Type B pancreatic cell (in vitro differentiated cells): ENCODE results near the gene PLD4. TPM values are rescaled to one million over a fixed set of nuclear protein-coding genes. Genes with fewer than 3 reads are reported as not detected.

Source experiments
- DNase-seq: peaks from one replicate; pipeline ENCODE4 v3.0.0; 2021; ENCODE audit warnings: mixed read lengths; ENCODE audit not compliant: unreplicated experiment; ENCODE audit errors: extremely low spot score
- H3K27ac Mint-ChIP-seq: 2 replicates; pipeline ENCODE4 v1.8.0; 2021; ENCODE audit warnings: mild to moderate bottlenecking, mixed read lengths
- H3K27me3 Mint-ChIP-seq: 2 replicates; pipeline ENCODE4 v1.8.0; 2021; ENCODE audit warnings: mixed read lengths
- H3K36me3 Mint-ChIP-seq: 2 replicates; pipeline ENCODE4 v1.8.0; 2021; ENCODE audit warnings: mixed read lengths
- H3K4me1 Mint-ChIP-seq: one replicate; pipeline ENCODE4 v1.8.0; 2021; ENCODE audit warnings: mixed read lengths; ENCODE audit not compliant: unreplicated experiment
- H3K4me3 Mint-ChIP-seq: 2 replicates; pipeline ENCODE4 v1.8.0; 2021; ENCODE audit warnings: mild to moderate bottlenecking, mixed read lengths
- H3K9me3 Mint-ChIP-seq: 2 replicates; pipeline ENCODE4 v1.8.0; 2021; ENCODE audit warnings: mixed read lengths
- total RNA-seq: library from RNA; stranded (reverse); gene quantifications from 2 replicates; pipeline ENCODE4 v1.2.1, GENCODE V29; 2021; ENCODE audit warnings: low replicate concordance
- TF ChIP-seq, protein P1 (sequence below): fragments of 200-600 bp; sonication (generic); conservative IDR thresholded peaks from 2 replicates; pipeline ENCODE4 v1.5.0; 2021; ENCODE audit warnings: antibody characterized with exemption, mild to moderate bottlenecking

Gene PLD4
- total RNA-seq, 1 donor from 2014 or later: 0.17 TPM

- no peak overlapping the region for H3K4me3 Mint-ChIP-seq
- TF ChIP-seq, protein P1, sequence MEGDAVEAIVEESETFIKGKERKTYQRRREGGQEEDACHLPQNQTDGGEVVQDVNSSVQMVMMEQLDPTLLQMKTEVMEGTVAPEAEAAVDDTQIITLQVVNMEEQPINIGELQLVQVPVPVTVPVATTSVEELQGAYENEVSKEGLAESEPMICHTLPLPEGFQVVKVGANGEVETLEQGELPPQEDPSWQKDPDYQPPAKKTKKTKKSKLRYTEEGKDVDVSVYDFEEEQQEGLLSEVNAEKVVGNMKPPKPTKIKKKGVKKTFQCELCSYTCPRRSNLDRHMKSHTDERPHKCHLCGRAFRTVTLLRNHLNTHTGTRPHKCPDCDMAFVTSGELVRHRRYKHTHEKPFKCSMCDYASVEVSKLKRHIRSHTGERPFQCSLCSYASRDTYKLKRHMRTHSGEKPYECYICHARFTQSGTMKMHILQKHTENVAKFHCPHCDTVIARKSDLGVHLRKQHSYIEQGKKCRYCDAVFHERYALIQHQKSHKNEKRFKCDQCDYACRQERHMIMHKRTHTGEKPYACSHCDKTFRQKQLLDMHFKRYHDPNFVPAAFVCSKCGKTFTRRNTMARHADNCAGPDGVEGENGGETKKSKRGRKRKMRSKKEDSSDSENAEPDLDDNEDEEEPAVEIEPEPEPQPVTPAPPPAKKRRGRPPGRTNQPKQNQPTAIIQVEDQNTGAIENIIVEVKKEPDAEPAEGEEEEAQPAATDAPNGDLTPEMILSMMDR: no peak
- no peaks in the 10 kb centered on the region for H3K9me3 Mint-ChIP-seq
- no peaks in the 10 kb centered on the region for H3K36me3 Mint-ChIP-seq
- H3K27me3 Mint-ChIP-seq: peaks cover 17% of the 10 kb centered on the region
- DNase-seq: no peak
- H3K27ac Mint-ChIP-seq: no peak overlapping the region
- H3K4me1 Mint-ChIP-seq: no peaks in the 10 kb centered on the region
Observed at GRCh38 chr14:104953097-104953496, 28.4 kb downstream of the PLD4 start.

GRCh38 chr14:104953896-104954656 lies 29.4 kb downstream of the PLD4 start:
- no peak overlapping the region for H3K27ac Mint-ChIP-seq
- peaks cover 22% of the 10 kb centered on the region for H3K27me3 Mint-ChIP-seq
- no peak overlapping the region for H3K4me3 Mint-ChIP-seq
- DNase-seq: no peak
- TF ChIP-seq, protein P1: no peak
- H3K4me1 Mint-ChIP-seq: no peaks in the 10 kb centered on the region
- no peaks in the 10 kb centered on the region for H3K36me3 Mint-ChIP-seq
- H3K9me3 Mint-ChIP-seq: no peaks in the 10 kb centered on the region

DNA sequence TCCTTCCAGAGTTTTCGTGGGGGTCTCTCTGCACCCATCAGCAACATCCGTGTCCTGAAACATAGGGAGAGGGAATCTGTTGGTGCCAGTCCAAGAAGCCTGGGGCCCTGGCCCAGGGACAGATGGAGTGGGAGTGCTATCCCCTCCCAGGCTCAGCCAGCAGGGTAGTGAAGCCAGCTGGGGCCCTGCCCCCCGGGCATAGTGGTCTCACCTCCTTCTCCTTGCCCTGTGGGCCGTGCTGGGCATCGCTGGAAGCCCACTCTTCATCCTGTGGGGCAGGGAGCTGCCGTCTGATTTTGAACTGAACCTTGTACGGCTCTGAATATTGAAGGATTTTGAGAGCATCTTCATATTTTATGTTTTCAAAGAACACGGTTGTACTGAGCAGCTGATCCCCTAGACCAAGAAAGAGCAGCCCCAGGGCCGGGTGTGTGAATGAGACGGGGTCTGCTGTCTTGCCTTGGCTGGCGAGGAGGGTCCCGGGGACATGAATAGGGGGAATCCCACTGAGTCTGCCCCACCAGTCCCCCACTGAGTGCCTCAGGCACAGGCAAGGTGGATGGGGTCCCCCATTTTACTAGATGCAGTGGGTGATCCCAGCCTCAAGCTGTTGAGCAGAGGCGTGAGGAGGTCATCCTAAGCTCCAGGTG lies 30.2 kb downstream of the PLD4 start:
- DNase-seq: no peak
- H3K27me3 Mint-ChIP-seq: peaks cover 26% of the 10 kb centered on the region
- H3K9me3 Mint-ChIP-seq: no peaks in the 10 kb centered on the region
- TF ChIP-seq, protein P1: no peak
- no peak overlapping the region for H3K4me3 Mint-ChIP-seq
- no peak overlapping the region for H3K27ac Mint-ChIP-seq
- H3K36me3 Mint-ChIP-seq: no peaks in the 10 kb centered on the region
- H3K4me1 Mint-ChIP-seq: no peaks in the 10 kb centered on the region

DNA sequence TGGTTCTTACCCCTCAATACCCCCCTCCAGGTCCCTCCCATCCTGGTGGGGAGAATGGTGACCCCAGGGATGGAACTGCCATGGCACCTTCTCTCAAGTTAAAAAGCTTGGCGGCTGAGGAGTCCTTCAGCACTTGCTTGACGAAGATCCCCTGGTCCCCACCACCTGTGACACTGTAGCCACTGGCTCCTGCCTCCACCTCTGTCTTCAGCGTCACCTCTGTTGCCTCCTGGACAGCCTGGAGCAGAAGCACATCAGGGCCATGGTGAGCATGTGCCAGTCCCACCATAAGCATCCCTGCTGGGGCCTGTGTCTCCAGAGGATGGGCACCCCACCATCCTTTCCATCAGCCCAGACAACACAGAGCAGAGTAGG lies 30.7 kb downstream of the PLD4 start:
- DNase-seq: no peak
- Mint-ChIP-seq H3K36me3 (no peaks in the 10 kb centered on the region), H3K4me3 (no peak overlapping the region), H3K27ac (no peak overlapping the region), H3K4me1 (no peaks in the 10 kb centered on the region), H3K9me3 (no peaks in the 10 kb centered on the region), H3K27me3 (peaks cover 28% of the 10 kb centered on the region)
- TF ChIP-seq, protein P1: no peak

DNA sequence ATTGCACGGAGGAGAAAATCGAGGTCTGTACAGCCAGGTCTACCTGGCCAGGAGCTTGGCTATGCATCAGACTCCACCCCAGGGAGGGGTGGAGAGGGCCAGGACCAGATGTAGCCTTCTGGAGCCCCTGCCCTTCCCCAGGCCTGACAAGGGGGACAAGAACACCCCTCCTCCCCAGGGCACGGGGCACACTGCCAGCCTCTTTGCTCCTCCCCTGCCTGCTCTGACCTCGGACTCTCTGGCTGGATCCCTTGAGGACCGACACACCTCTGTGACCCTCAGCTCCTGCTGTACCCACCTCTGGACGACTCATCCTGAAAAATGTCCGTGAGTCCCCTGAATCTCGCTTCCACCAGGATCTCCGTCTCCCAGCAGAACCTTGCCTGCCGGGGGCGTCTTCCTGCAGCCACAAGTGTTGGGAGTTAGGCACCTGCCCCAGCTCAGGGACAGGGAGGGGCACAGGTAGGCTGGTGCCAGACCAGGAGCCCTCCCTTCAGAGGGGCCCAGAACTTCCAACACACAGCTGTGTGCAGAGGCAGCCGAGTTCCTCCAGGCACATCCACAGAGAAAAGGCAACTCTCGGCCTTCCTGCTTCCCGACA lies 31.7 kb downstream of the PLD4 start:
- Mint-ChIP-seq H3K4me3 (no peak overlapping the region), H3K4me1 (no peaks in the 10 kb centered on the region), H3K9me3 (no peaks in the 10 kb centered on the region), H3K27ac (no peak overlapping the region), H3K36me3 (no peaks in the 10 kb centered on the region), H3K27me3 (peaks cover 31% of the 10 kb centered on the region)
- TF ChIP-seq, protein P1: no peak
- DNase-seq: no peak
